HUDEP-2 (cell line): ENCODE data around the gene GAD2.
A peak's percentile ranks its signal among the peaks of the same experiment; 100 is the strongest.

ENCODE experiments used
- DNase-seq, 76 experiments: peaks; one replicate each; lab custom pipeline; 2025; ENCODE audit not compliant: unreplicated experiment in 76 of 76; lab: John Stamatoyannopoulos, UW

GAD2 gene

DNA sequence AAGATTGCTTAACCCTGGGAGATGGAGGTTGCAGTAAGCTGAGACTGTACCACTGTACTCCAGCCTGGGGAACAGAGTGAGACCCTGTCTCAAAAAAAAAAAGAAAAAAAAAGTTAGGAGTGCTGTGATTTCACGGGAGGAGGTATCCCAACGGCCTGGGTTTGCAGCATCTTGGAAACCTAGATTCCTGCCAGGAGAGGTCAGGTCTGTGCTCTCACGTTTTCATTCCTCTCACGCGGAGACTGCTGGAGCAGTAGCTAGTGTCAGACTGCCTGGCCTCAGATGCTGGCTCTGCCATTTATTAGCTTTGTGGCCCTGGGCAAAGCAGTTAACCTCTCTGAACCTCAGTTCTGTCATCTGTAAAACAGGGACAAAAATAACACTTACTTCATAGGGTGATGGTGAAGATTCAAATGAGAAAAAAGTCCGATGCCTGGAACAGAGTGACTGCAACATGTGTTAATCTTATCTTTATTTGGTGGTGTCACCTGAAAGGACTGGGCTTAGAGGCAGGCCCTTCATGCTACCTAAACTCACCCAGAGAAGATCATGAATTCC is 94.9 kb downstream of the GAD2 start:
- no peak for DNase-seq

- no peak for DNase-seq
Measured at GRCh38 chr10:26314265-26315013, 97.9 kb downstream of the GAD2 start.

DNA sequence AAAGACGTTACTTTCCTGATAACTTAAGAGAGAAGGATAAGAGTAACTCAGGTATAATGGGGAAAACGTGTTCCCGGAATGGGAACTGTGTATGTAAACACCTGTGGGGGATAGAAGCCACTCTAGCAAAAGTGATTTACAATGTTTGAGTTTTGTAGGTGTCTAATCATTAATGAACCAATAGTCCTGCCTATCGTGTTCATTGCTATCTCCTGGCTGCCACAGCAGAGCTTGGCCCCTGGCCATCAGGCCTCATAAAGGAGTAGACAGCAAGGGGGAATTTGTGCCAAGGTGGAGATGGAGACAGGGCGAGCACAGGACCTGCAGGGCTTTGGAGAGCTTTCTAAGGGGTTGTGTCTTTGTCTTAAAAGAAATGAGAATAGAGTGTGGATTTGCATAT is 102.1 kb downstream of the GAD2 start:
- peak in 8 of 76 experiments; percentile 1 to 20 (median 5) for DNase-seq

DNA sequence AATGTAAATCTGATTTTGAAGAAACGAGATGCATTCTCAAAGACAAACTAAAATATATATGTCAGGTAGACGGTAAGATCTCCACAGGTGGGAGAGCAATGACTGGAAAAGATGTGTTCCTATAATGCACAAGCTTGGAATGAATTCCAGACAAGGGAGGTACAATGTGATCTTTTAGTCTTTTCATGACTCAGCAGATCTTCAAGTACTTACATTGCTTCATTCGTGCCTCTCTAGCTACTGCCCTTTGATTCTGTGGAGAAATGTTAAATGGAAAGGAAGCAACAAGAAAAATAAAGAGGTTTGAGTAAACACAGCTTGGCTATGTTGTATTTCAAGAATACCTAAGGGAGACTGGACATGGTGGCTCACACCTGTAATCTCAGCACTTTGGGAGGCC is 106.6 kb downstream of the GAD2 start:
- DNase-seq, result no peak

- DNase-seq, result no peak
Measured at GRCh38 chr10:26326851-26327250, 110.3 kb downstream of the GAD2 start.

GRCh38 chr10:26327811-26328210 is 111.2 kb downstream of the GAD2 start:
- no peak for DNase-seq

DNA sequence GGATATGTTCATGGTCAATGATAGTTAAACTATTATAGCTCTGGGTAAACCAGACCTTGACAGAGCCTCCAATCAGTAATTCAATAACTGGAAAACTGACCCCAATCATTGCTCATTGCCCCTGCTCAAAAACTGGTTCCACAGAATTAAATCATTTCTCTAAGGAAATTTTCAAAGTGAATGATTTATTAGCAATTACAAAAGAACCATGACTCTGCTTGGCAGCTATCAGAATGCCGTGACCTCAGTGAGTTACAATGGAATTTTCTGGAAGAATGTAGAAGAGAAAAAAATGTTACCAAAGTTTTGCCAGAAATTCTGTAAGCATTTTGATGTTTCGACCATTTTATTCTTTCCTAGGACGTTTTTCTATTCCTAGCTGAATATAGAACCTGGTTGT is 114.8 kb downstream of the GAD2 start:
- no peak for DNase-seq

DNA sequence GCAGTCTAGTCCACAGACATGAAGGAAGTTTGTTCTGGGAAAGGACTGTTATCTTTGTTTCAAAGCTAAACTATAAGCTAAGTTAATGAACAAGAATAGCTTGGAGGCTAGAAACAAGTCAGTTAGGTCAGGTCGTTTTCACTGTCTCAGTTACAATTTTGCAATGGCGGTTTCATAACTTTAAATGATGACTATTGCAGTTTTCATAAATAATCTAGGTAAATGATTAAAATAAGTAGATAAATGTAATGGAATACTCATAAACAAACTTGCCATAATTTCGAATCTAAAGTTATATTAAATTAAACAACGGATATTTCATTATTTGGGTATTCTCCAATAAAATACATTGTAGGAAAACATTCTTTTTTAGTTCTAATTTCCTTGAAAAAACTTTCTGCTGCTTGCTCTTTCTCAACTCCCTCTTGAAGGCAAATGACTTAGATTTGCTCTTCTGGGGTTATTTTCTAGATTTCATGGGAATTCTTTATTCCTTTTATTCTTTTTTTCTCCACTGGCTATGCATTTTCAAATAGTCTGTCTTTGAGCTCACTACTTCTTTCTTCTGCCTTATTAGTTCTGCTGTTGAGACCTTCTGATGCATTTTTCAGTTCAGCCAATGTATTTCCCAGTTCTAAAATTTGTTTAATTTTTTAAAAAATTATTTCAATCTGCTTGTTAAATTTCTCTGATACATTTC is 117.8 kb downstream of the GAD2 start:
- no peak for DNase-seq

DNA sequence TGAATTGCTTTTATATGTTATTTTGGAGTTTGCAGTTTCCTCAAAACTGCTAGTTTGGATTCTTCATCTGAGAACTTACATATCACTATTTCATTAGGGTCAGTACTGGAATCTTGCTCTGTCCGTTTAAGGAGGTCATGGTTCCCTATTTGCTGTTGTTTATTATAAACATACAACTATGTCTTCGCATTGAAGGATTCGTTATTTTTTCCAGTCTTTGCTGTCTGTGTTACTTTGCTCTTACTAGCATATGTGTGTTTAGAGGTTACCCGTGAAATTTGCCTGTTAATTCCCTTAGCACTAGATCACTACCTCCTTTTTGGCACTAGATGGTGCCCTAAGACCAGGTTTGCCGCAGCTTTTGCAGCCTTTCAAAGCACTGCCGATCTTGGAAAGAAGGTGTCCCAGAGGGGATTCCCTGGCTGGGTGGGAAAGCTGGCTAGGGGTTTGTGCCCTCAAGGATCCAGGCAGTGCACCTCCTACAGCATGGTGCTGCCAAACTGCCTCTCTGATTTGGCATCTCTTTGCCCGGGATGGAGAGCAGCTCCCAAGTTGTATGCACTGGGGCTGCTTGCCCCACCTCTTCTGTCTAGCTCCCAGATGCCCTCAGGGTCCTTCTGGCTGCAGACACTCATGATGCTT is 118.5 kb downstream of the GAD2 start:
- peak in 60 of 76 experiments; percentile 4 to 69 (median 27) for DNase-seq

DNA sequence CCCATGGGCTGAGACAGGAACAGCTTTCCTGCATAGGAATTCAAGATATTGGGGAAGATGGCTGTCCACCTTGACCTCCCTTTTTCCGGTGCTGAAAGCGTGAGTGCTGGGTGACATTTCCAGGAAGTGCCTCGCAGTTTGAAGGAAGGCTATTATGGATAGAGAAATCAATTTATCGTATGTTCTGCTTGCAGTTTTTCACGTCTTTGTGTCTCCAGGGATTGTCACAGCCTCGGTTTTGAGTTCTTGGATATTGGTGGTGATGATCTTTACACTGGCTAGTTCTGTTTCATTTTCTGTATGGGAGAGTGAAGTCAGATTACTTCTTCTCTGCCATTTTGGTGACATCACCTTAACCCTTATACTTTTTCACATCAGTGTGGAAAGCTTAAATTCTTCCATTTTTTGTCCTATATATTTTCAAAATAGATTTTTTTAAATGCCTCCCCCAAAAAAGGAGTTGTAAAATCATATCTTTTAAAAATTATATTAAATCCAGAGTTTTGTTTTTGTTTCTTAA is 119.1 kb downstream of the GAD2 start:
- DNase-seq, result no peak

DNA sequence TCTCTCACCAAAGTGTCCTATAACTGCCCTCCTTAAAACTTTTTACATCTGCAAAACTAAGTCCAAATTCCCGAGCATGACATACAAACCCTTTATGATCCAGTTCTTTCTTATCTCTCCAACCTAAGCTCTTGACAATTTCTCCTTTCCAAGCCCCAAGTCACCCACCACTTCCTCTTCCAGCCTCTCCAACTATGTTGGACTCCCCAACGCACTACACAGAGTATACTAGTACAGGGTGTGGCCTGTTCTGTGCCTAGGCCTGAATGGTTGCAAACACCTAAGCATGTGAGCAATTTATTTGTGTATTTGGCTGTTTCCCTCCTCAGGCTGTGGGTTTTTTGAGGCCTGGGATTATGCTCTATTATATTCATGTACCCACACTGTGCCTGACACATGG is 120.4 kb downstream of the GAD2 start:
- DNase-seq, result peak in 11 of 76 experiments; percentile 3 to 45 (median 12)

GRCh38 chr10:26341701-26342100 is 125.1 kb downstream of the GAD2 start:
- no peak for DNase-seq

DNA sequence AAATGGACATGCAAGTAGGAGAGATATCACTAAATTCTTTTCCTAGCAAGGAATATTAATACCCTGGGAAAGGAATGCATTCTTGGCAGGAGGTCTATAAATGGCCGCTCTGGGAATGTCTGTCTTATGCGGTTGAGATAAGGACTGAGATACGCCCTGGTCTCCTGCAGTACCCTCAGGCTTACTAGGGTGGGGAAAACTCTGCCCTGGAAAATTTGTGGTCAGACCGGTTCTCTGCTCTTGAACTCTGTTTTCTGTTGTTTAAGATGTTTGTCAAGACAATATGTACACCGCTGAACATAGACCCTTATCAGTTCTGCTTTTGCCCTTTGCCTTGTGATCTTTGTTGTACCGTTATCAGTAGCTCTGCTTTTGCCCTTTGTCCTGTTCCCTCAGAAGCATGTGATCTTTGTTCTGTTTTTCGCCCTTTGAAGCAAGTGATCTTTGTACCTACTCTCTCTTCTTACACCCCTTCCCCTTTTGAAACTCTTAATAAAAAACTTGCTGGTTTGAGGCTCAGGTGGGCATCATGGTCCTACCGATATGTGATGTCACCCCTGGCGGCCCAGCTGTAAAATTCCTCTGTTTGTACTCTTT is 132.3 kb downstream of the GAD2 start:
- peak in 37 of 76 experiments; percentile 1 to 76 (median 34) for DNase-seq
